Measurements from ENCODE around the gene MGAT4A. TPM values are rescaled to one million over a fixed set of nuclear protein-coding genes. Genes with fewer than 3 reads are reported as not detected.

MGAT4A gene
- total and polyA plus RNA-seq, 7 donors: 9.5 to 28.2 (median 21.6) TPM

DNA sequence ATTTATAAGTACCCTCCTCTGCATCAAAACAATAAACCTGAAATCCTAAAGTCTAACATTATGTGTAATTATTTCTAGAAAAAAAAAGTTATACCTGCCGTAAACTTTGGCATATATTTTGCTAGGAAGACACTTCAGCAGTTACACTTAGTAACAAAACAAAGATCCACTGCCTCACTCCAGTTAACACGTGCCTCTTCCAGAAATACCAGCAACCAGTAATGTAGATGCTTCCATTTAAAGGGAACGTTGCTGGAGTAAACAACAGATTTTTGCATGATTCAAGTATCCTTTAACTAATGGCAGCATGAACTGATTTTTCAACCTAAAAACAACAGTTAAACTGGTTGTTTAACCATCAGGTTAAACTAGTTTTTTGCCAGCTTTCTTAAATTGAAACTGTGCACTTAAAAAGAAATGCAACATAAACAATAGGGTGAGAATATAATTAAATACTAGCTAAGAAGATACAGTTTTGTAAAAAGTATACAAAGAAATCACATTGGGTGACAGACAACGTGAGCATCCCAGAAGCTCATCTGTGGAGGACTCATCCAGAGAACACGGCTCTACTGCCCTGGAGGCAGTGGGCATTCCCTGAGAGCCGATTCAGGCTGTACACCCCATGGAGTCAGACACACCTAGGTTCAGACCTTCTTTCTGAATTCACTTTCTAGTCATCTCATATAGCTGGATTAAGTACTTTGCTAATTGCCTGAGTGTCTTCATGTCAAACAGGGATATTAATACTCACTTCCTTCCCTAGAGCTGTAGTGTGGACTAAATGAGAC, 22.3 kb downstream of the MGAT4A start:
- peak overlapping the region in 3 of 4 donors; percentile 33 to 44 (median 41) for H3K27ac ChIP-seq
- H3K4me1 ChIP-seq: peaks cover 0 to 40% (median 36%) of the 10 kb centered on the region in 4 donors
- H3K9me3 ChIP-seq: no peaks in the 10 kb centered on the region
- H3K27me3 ChIP-seq: no peaks in the 10 kb centered on the region
- 53 to 73% methylated on average over 6 of the region's 6 CpGs for WGBS, 2 donors
- no peak overlapping the region for H3K4me3 ChIP-seq
- H3K36me3 ChIP-seq: no peaks in the 10 kb centered on the region
- TF ChIP-seq, protein P1, sequence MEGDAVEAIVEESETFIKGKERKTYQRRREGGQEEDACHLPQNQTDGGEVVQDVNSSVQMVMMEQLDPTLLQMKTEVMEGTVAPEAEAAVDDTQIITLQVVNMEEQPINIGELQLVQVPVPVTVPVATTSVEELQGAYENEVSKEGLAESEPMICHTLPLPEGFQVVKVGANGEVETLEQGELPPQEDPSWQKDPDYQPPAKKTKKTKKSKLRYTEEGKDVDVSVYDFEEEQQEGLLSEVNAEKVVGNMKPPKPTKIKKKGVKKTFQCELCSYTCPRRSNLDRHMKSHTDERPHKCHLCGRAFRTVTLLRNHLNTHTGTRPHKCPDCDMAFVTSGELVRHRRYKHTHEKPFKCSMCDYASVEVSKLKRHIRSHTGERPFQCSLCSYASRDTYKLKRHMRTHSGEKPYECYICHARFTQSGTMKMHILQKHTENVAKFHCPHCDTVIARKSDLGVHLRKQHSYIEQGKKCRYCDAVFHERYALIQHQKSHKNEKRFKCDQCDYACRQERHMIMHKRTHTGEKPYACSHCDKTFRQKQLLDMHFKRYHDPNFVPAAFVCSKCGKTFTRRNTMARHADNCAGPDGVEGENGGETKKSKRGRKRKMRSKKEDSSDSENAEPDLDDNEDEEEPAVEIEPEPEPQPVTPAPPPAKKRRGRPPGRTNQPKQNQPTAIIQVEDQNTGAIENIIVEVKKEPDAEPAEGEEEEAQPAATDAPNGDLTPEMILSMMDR (IDR thresholded peaks at IDR 0.05): no peak
- no peak for TF ChIP-seq POLR2A (IDR thresholded peaks at IDR 0.05)
- TF ChIP-seq POLR2AphosphoS5 (IDR thresholded peaks at IDR 0.05): peak in 1 of 4 donors; percentile 54
- intact Hi-C loops (cut with DNase I): no loop called here
- DNase-seq: no peak

DNA sequence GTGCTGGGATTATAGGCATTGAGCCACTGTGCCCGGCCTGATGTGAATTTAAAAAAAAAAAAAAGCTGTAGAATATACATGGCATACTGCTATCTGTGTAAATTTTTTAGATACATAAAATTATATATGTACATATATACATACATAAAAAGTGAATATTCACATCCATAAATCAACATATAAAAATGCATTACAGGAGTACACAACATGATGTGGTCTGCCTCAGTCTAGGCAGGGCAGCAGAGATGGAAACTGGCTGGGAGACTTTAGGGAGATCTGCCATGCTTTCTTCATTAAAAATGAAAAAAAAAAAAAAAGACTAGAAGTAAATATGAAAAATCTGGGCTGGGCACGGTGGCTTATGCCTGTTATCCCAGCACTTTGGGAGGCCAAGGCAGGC, 24.3 kb downstream of the MGAT4A start:
- no peaks in the 10 kb centered on the region for H3K9me3 ChIP-seq
- H3K4me1 ChIP-seq: peaks cover 0 to 60% (median 56%) of the 10 kb centered on the region in 4 donors
- DNase-seq: no peak
- TF ChIP-seq EP300 (IDR thresholded peaks at IDR 0.05): no peak
- no peak for TF ChIP-seq POLR2AphosphoS5 (IDR thresholded peaks at IDR 0.05)
- TF ChIP-seq POLR2A (IDR thresholded peaks at IDR 0.05): no peak
- TF ChIP-seq, protein P1 (IDR thresholded peaks at IDR 0.05): no peak
- intact Hi-C loops (cut with DNase I): no loop called here
- no peak overlapping the region for H3K4me3 ChIP-seq
- H3K27me3 ChIP-seq: no peaks in the 10 kb centered on the region
- H3K27ac ChIP-seq: no peak overlapping the region
- WGBS, 2 donors: 80 to 87% methylated on average over 2 of the region's 2 CpGs
- H3K36me3 ChIP-seq: no peaks in the 10 kb centered on the region

DNA sequence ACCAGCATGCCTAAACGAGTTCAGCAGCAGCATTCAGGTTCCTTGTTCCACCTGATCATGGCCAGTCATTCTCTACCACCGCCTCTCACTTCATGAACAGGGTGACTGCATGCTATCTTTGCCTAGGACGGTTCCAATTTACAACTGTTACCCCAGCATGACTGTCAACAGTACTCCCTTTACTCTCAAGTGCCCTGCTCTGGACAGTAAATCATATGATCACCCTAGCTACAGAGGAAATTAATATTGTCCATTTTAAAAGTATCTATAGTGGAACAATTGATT, 25.7 kb downstream of the MGAT4A start:
- 23 to 68% methylated on average over 3 of the region's 3 CpGs for WGBS, 2 donors
- TF ChIP-seq POLR2AphosphoS5 (IDR thresholded peaks at IDR 0.05) (no peak), POLR2A (IDR thresholded peaks at IDR 0.05) (no peak), EP300 (IDR thresholded peaks at IDR 0.05) (no peak)
- TF ChIP-seq, protein P1 (IDR thresholded peaks at IDR 0.05): no peak
- Histone ChIP-seq H3K27ac (no peak overlapping the region), H3K4me1 (peaks cover 0 to 69% (median 64%) of the 10 kb centered on the region in 4 donors), H3K4me3 (no peak overlapping the region), H3K9me3 (no peaks in the 10 kb centered on the region), H3K36me3 (no peaks in the 10 kb centered on the region), H3K27me3 (no peaks in the 10 kb centered on the region)
- intact Hi-C loops (cut with DNase I): no loop called here
- DNase-seq: no peak

DNA sequence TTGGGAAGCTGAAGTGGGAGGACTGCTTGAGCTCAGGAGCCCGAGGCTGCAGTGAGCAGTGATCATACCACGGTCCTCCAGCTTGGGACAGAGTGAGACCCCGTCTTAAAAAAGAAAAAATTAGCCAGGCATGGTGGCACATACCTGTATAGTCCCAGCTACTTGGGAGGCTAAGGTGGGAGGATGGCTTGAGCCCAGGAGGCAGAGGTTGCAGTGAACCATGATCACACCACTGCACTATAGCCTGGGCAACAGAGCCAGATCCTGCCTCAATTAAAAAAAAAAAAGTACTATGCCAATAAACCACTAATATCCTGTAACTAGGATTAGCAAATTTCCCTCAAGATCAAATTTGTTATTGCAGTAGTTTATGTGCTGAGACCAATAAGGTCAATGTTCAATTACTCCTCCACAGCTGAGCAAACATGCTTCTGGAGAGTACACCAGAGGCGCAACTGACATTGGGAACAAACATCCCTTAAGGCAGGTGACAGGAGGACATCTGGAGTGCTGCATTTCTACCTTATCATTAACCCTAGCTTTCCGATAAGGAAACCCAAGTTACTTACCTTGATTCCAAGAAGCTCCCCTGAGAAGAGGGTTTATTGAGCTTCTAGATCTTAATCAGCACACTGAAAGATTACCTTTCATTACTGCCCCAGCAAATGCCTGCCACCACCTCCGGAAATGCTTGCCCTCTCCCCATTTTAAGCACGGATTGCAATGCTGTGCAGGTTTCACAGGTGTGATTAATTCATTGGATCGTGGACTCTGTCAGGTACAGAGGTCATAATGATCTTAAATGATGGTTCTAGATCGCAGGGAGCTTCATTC, 26.2 kb downstream of the MGAT4A start:
- Histone ChIP-seq H3K27ac (no peak overlapping the region), H3K4me1 (peaks cover 0 to 65% (median 59%) of the 10 kb centered on the region in 4 donors), H3K27me3 (no peaks in the 10 kb centered on the region), H3K9me3 (no peaks in the 10 kb centered on the region), H3K36me3 (no peaks in the 10 kb centered on the region), H3K4me3 (no peak overlapping the region)
- intact Hi-C loops (cut with DNase I): no loop called here
- 28 to 77% methylated on average over 9 of the region's 9 CpGs for WGBS, 2 donors
- TF ChIP-seq, protein P1 (IDR thresholded peaks at IDR 0.05): no peak
- TF ChIP-seq POLR2A (IDR thresholded peaks at IDR 0.05) (no peak), POLR2AphosphoS5 (IDR thresholded peaks at IDR 0.05) (no peak), EP300 (IDR thresholded peaks at IDR 0.05) (no peak)
- no peak for DNase-seq

Data from sigmoid colon (tissue), 7 donors.